HG03457 (cell line): ENCODE data around the gene IKBKE.

ENCODE experiments used
- ATAC-seq: cut with Tn5 transposase; IDR thresholded peaks from one replicate; pipeline ENCODE4 v1.9.1; 2021; ENCODE audit warnings: moderate number of reproducible peaks; ENCODE audit not compliant: unreplicated experiment

IKBKE gene

DNA sequence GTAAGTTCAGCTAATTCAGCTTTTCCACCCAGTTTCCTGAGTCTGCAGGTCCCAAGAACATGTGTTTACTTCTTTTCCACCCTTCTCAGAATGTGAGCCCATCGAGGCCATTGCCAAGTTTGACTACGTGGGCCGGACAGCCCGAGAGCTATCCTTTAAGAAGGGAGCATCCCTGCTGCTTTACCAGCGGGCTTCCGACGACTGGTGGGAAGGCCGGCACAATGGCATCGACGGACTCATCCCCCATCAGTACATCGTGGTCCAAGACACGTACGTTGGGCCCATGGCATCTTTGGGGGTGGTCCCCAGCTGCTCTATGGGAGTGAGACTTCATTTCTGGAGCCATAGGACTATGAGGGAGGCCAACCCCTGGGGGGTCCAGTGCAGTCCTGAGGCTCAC lies 17.2 kb upstream of the IKBKE start:
- no peak for ATAC-seq

DNA sequence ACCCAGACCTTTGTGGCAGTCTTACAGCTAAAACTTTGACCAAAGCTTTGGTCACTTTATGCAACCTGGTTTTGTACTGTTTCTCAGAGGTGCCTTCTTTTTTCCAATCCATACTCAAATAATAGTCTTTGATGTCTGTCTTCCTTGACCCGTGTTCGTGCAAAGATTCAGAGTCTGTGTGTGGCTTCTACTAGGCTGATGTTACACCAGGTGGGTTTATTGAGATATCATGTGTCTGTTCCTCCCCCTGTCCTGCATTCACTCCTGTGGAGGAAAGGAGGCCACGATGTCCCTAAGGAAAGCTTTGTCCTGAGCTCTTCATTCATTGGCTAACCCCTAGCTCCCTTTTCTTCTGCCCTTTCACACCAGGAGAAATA lies 15.0 kb upstream of the IKBKE start:
- ATAC-seq: no peak

GRCh38 chr1:206455666-206456344 lies 14.5 kb upstream of the IKBKE start:
- no peak for ATAC-seq

GRCh38 chr1:206456577-206457370 lies 13.5 kb upstream of the IKBKE start:
- ATAC-seq: no peak

DNA sequence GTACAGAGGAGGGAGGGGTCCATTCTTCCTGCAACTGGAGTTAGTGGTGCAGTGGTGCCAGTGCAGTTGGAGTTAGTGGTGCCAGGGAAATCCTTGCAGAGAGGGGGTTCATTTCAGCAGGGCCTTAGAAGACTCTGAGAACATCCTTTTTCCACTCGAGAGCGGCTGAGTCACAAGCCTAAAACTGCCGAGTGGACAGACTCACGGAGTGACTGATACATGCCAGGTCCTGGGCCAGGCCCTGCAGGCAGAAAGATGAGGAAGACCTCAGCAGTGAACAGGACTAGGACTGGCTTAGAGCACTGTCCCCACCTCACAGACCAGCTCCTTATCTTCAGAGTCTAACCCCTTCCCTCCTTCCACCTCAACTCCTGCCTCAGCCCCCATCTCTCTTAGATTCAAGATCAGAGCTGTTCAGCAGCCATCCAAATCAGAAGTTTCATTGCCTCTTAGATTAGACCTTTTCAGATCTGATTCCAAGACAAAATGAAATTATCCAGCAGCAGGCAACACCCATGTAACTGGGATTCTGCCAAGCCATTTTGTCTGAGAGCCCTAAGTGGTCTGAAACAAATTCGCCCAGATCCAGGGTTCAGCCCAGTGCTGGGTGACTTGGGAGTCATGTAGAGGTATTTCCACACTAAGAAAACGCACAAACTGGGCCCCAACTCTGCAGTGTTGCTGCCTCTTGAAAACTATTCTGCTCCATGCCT lies 12.7 kb upstream of the IKBKE start:
- ATAC-seq: no peak

DNA sequence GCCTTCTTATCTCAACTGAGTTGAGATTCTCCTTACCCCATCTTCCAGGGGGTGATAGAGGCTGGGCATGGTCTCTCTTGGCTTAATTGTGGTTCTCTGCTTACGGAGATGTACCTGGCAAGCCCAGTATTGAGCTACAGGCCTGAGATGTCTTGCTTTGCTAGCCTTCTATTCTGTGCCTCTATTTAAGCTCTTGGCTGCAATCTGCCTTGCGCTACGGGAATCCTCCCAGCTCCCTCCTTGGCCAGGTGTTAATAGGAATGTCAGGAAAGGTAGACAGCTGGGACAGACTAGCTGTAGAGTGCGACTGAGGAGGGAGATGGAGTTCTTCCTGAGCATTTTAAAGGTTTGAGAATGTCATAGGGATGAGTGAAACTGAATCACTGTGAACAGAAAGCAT lies 10.6 kb upstream of the IKBKE start:
- no peak for ATAC-seq

GRCh38 chr1:206460836-206461426 lies 9.3 kb upstream of the IKBKE start:
- ATAC-seq: no peak

GRCh38 chr1:206461602-206462455 lies 8.4 kb upstream of the IKBKE start:
- no peak for ATAC-seq

GRCh38 chr1:206463137-206463536 lies 7.1 kb upstream of the IKBKE start:
- ATAC-seq: no peak

GRCh38 chr1:206463911-206464310 lies 6.4 kb upstream of the IKBKE start:
- no peak for ATAC-seq

DNA sequence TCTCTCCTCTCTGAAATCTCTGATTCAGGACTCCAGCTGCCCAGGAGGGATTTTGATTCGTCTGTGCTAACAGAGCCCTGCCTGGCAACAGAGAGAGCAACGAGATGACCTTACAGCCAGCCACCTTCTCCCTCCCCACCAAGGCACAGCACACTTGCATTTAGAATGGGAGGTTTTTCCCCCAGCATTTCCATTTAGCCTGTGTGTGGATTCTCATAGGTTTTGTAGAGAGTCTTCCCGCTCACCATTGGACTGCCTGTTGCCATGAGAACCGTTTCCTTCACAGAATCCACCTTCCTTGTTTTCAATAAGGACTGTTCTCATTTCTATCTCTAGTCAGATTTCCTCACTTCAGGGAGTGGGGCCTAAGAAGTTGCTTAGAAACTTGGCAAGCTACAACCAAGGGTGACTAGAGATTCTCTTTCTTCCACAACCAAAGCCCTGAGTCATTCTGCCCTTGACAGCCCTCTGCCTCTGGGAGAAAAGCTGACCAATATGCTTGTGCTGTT lies 5.8 kb upstream of the IKBKE start:
- ATAC-seq: no peak

DNA sequence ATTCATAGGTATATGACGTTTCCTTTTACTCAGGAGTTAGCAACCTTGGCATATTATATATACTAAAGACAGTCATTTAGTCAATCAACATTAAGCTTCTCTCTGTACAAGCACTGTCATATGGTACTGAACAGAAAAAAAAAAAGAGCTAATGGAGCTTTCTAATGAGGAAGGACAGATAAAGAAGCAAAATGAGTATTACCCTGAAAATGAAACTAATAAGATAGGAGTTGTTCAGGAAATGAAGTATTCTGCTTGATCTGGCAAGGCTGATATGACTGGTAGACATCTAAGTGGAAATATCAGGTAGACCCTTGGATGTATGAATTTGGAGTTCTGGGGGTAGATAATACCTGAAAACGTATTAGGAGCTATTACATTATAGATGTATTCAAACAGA lies 4.3 kb upstream of the IKBKE start:
- no peak for ATAC-seq

- no peak for ATAC-seq
Measured at GRCh38 chr1:206466840-206467649, 3.2 kb upstream of the IKBKE start.

DNA sequence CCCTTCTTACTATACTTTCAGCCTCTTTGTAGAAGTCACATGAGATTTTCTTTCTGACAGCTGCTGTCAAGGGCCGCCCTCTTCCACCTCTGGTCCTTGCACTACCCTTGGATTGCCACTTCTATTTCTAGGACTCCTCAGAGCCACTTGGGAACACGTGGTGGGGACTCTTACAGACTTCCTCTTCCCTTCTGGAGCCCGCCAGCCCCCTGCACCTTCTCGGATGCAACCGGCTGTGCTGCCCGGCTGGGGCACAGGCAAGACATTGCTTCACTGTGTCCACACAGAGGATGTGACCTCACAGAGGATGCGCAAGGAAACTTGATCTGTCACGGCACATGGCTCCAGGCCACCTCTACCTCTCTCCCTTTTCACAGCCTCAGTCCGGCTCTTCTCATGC lies 2.4 kb upstream of the IKBKE start:
- ATAC-seq: no peak

DNA sequence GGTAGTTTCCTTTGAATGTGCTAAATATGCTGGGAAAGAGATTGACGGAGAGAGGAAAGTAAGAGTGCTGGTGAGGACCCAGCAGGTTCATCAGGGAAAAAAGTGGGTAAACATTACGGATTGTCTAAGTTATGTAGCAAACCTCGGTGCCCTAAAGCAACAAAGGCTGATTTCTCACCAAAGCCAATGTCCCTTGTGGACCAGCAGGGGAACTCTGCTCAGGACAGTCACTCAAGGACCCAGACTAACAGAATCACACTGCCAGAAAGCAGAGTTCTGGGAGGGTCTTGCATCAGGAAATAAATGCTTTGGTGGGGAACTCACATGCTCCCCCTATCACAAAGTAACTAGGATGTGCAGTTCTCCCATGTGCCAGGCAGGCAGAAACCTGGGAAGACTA lies 1.7 kb upstream of the IKBKE start:
- ATAC-seq: no peak

DNA sequence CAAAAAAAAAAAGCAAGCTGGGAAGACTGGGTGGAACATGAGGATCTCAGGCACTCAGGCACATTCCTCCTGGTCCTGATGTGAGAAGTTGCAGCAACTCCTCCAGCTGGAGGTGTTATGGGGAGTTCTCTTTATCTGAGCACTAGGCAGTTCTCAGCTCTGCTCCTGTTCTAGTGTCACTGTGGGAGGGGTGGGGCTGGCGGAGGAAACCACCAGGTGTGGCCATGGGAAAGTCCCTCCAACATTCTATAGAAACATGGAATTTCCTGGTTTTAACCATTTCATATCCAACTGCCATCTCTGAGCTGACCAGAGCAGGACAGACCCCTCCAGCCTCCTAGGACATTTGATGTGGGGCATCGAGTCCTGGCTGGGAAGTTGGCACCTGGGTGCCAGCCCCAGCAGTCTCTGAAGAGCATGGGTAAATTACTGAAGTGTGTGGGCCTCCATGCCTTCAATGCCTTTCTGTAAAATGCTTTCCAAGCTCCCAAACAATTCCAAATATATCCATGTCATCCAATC lies 804 bp upstream of the IKBKE start:
- no peak for ATAC-seq

GRCh38 chr1:206470692-206471414 lies 577 bp downstream of the IKBKE start:
- no peak for ATAC-seq

DNA sequence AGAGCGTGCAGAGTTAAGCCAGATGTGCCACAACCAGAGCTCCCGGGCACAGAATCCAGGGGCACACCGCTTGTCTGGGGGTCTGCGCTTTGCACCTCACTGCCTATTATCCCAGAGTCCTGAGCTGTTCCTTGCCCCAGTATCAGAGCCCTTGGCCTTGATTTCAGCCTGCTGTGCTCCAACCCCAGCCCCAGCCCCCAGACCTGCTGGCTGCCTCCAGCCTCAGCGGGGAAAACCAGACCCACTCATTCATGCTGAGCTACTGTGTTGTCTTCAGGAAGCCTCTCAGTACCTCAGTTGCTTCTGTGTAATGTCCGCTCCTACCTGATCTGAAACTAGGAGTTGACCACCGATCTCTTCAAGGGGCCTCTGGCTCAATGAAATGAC lies 1.1 kb downstream of the IKBKE start:
- ATAC-seq: no peak

GRCh38 chr1:206472024-206472423 lies 1.7 kb downstream of the IKBKE start:
- ATAC-seq: no peak
